GM18505 (cell line): Measurements from ENCODE around the gene RAB6B.

Source experiments
- ATAC-seq: cut with Tn5 transposase; IDR thresholded peaks from one replicate; pipeline ENCODE4 v1.9.1; 2021; ENCODE audit not compliant: unreplicated experiment
- POLR2A ChIP-seq: IDR thresholded peaks from 4 replicates; pipeline ENCODE4 v1.6.1; 2011; ENCODE audit warnings: borderline replicate concordance; ENCODE audit not compliant: insufficient read depth, insufficient read length; ENCODE audit errors: extremely low read depth

The RAB6B gene

GRCh38 chr3:133845127-133845526 lies 50.6 kb downstream of the RAB6B start:
- no peak for ATAC-seq
- TF ChIP-seq POLR2A: no peak

GRCh38 chr3:133843634-133844033 lies 52.0 kb downstream of the RAB6B start:
- TF ChIP-seq POLR2A: no peak
- ATAC-seq: no peak

GRCh38 chr3:133842158-133842557 lies 53.5 kb downstream of the RAB6B start:
- ATAC-seq: no peak
- TF ChIP-seq POLR2A: no peak

GRCh38 chr3:133841196-133841595 lies 54.5 kb downstream of the RAB6B start:
- no peak for ATAC-seq
- no peak for TF ChIP-seq POLR2A

- no peak for TF ChIP-seq POLR2A
- ATAC-seq: no peak
Observed at GRCh38 chr3:133840767-133841166, 54.9 kb downstream of the RAB6B start.

- no peak for ATAC-seq
- no peak for TF ChIP-seq POLR2A
Observed at GRCh38 chr3:133840055-133840737, 55.5 kb downstream of the RAB6B start.

GRCh38 chr3:133838916-133839800 lies 56.5 kb downstream of the RAB6B start:
- no peak for ATAC-seq
- no peak for TF ChIP-seq POLR2A

- no peak for TF ChIP-seq POLR2A
- ATAC-seq: no peak
Observed at GRCh38 chr3:133838296-133838789, 57.3 kb downstream of the RAB6B start.

GRCh38 chr3:133837487-133838295 lies 58.0 kb downstream of the RAB6B start:
- no peak for ATAC-seq
- no peak for TF ChIP-seq POLR2A

- no peak for ATAC-seq
- TF ChIP-seq POLR2A: no peak
Observed at GRCh38 chr3:133836497-133837158, 59.1 kb downstream of the RAB6B start.

GRCh38 chr3:133835961-133836360 lies 59.7 kb downstream of the RAB6B start:
- no peak for TF ChIP-seq POLR2A
- ATAC-seq: no peak

- TF ChIP-seq POLR2A: no peak
- no peak for ATAC-seq
Observed at GRCh38 chr3:133835418-133835743, 60.3 kb downstream of the RAB6B start.
